Smooth muscle cell (in vitro differentiated cells): ENCODE results near the gene KDF1. TPM values are rescaled to one million over a fixed set of nuclear protein-coding genes. Genes with fewer than 3 reads are reported as not detected.

Source experiments
- DNase-seq: peaks from one replicate; lab custom pipeline; 2025; ENCODE audit not compliant: unreplicated experiment; lab: John Stamatoyannopoulos, UW
- H2AFZ ChIP-seq: fragments of 200-600 bp; sonication (generic); 2 replicates; pipeline ENCODE4 v1.6.0; 2016; ENCODE audit warnings: antibody characterized with exemption, low read depth, mild to moderate bottlenecking
- H3F3A ChIP-seq: fragments of 200-600 bp; sonication (generic); 2 replicates; pipeline ENCODE4 v1.6.0; 2017; ENCODE audit warnings: antibody characterized with exemption, low read depth
- H3K27ac ChIP-seq: fragments of 200-600 bp; sonication (generic); 2 replicates; pipeline ENCODE4 v1.5.1; 2016; ENCODE audit warnings: low read depth, mild to moderate bottlenecking
- H3K27me3 ChIP-seq: fragments of 200-600 bp; sonication (generic); 2 replicates; pipeline ENCODE4 v1.6.1; 2016; ENCODE audit warnings: low read depth, mild to moderate bottlenecking
- H3K36me3 ChIP-seq: fragments of 200-600 bp; sonication (generic); 2 replicates; pipeline ENCODE4 v1.5.1; 2016; ENCODE audit warnings: low read depth
- H3K4me1 ChIP-seq: fragments of 200-600 bp; sonication (generic); 2 replicates; pipeline ENCODE4 v1.5.1; 2016; ENCODE audit warnings: low read depth
- H3K4me2 ChIP-seq: fragments of 200-600 bp; sonication (generic); 2 replicates; pipeline ENCODE4 v1.6.0; 2016; ENCODE audit warnings: mild to moderate bottlenecking
- H3K4me3 ChIP-seq: fragments of 200-600 bp; sonication (generic); 2 replicates; pipeline ENCODE4 v1.5.1; 2016; ENCODE audit warnings: mild to moderate bottlenecking
- H3K79me2 ChIP-seq: fragments of 200-600 bp; sonication (generic); 2 replicates; pipeline ENCODE4 v1.6.0; 2016; ENCODE audit warnings: low read depth, mild to moderate bottlenecking
- H3K9ac ChIP-seq: fragments of 200-600 bp; sonication (generic); 2 replicates; pipeline ENCODE4 v1.6.0; 2016; ENCODE audit warnings: low read depth
- H3K9me3 ChIP-seq: fragments of 200-600 bp; sonication (generic); replicated peaks from 2 replicates; pipeline ENCODE4 v1.5.1; 2016; ENCODE audit warnings: low read depth
- H4K20me1 ChIP-seq: fragments of 200-600 bp; sonication (generic); 2 replicates; pipeline ENCODE4 v1.6.0; 2016; ENCODE audit warnings: low read depth
- WGBS: methylation state at CpG from one replicate; pipeline ENCODE4 v1.1.7; 2016; ENCODE audit warnings: low lambda C conversion rate; 5-methylcytosine and 5-hydroxymethylcytosine counted together
- polyA plus RNA-seq: library from polyadenylated mRNA; unstranded; fragments of >200 nt; fragmentation: Nextera tagmentation; extraction: Ambion mirVana; gene quantifications from 2 replicates; pipeline ENCODE4 v1.2.1, GENCODE V29; 2016
- total RNA-seq: library from RNA; depleted of rRNA; stranded (reverse); fragments of >200 nt; gene quantifications from 2 replicates; pipeline ENCODE4 v1.2.3, GENCODE V29; 2014
- TF ChIP-seq, protein P1 (sequence below): fragments of 200-600 bp; sonication (generic); IDR thresholded peaks from 2 replicates; pipeline ENCODE4 v1.5.1; 2017; ENCODE audit warnings: borderline replicate concordance, mild to moderate bottlenecking, antibody characterized with exemption; ENCODE audit not compliant: insufficient read depth, poor library complexity, severe bottlenecking

The KDF1 gene
- total and polyA plus RNA-seq, 2 experiments from 2014 or later = 0.96 to 2.7 TPM

DNA sequence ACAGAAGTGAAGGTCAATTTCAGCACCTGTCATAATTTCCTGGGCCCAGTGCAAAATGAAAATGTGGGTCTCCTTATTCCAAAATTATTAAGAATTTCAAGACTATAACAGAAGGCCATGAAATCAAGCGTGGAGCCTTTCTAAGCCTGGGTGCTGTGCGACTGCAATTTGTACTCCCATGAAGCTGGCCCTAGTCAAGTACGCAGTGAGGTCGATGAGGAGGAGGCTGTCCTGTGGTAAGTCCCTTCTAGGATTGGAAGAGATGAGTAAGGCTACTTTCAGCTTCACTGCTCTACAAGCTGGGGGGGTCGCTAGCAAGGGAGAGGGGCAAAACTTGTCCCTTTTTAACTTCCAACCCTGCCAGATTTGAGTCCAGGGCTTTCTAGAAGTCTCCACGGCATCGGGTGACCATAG, 39.1 kb downstream of the KDF1 start:
- H3K79me2 ChIP-seq = peaks cover 36% of the 10 kb centered on the region
- H4K20me1 ChIP-seq = peaks cover 18% of the 10 kb centered on the region
- H2AFZ ChIP-seq = peak overlapping the region; percentile 94
- peaks cover 16% of the 10 kb centered on the region for H3K4me1 ChIP-seq
- TF ChIP-seq, protein P1, sequence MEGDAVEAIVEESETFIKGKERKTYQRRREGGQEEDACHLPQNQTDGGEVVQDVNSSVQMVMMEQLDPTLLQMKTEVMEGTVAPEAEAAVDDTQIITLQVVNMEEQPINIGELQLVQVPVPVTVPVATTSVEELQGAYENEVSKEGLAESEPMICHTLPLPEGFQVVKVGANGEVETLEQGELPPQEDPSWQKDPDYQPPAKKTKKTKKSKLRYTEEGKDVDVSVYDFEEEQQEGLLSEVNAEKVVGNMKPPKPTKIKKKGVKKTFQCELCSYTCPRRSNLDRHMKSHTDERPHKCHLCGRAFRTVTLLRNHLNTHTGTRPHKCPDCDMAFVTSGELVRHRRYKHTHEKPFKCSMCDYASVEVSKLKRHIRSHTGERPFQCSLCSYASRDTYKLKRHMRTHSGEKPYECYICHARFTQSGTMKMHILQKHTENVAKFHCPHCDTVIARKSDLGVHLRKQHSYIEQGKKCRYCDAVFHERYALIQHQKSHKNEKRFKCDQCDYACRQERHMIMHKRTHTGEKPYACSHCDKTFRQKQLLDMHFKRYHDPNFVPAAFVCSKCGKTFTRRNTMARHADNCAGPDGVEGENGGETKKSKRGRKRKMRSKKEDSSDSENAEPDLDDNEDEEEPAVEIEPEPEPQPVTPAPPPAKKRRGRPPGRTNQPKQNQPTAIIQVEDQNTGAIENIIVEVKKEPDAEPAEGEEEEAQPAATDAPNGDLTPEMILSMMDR = no peak
- H3K27ac ChIP-seq = peak overlapping the region; percentile 91
- peaks cover 3% of the 10 kb centered on the region for H3F3A ChIP-seq
- H3K9me3 ChIP-seq = no peaks in the 10 kb centered on the region
- H3K27me3 ChIP-seq = no peaks in the 10 kb centered on the region
- peak overlapping the region; percentile 84 for H3K4me3 ChIP-seq
- peak overlapping the region; percentile 98 for H3K4me2 ChIP-seq
- H3K9ac ChIP-seq = peak overlapping the region; percentile 84
- WGBS = 37% methylated on average over 7 of the region's 7 CpGs
- no peaks in the 10 kb centered on the region for H3K36me3 ChIP-seq
- no peak for DNase-seq

DNA sequence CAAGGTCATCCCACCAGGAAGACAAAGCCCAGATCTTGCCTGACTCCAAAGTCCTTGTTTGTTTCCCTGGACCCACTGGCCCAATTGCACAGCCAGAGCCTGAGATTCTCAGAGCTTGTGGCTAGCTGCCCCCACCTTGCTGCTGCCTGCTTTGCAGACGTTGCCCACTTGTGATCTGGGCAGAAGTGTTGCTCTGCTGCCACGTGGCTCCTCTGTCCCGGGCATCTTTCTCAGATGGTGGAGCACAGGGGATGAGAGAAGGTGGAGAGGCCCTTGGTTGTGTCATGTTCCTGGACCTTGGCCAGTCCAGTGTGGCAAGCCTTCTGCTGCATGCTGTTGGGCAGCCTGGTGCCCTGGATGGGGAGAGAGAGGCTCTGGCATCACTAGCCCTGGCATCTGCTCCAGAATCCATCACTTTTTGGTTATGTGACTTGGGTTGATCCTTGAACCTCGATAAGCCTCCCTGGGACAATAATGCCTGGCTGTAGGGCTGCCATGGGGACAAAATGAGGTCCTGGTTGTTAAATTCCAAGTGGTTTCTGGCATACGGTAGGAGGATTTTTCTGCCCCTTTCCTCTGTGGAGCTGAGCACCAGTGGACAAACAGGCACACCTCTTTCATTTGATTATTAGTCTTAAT, 44.9 kb downstream of the KDF1 start:
- Histone ChIP-seq H3K27me3 (no peaks in the 10 kb centered on the region), H3K27ac (no peak overlapping the region), H3K79me2 (no peaks in the 10 kb centered on the region), H3K9ac (no peak overlapping the region), H3K4me2 (no peak overlapping the region), H3F3A (no peaks in the 10 kb centered on the region), H3K4me3 (no peak overlapping the region), H2AFZ (no peak overlapping the region), H3K4me1 (no peaks in the 10 kb centered on the region), H3K9me3 (no peaks in the 10 kb centered on the region), H4K20me1 (no peaks in the 10 kb centered on the region), H3K36me3 (no peaks in the 10 kb centered on the region)
- TF ChIP-seq, protein P1 = no peak
- WGBS = 70% methylated on average over 5 of the region's 5 CpGs
- no peak for DNase-seq

DNA sequence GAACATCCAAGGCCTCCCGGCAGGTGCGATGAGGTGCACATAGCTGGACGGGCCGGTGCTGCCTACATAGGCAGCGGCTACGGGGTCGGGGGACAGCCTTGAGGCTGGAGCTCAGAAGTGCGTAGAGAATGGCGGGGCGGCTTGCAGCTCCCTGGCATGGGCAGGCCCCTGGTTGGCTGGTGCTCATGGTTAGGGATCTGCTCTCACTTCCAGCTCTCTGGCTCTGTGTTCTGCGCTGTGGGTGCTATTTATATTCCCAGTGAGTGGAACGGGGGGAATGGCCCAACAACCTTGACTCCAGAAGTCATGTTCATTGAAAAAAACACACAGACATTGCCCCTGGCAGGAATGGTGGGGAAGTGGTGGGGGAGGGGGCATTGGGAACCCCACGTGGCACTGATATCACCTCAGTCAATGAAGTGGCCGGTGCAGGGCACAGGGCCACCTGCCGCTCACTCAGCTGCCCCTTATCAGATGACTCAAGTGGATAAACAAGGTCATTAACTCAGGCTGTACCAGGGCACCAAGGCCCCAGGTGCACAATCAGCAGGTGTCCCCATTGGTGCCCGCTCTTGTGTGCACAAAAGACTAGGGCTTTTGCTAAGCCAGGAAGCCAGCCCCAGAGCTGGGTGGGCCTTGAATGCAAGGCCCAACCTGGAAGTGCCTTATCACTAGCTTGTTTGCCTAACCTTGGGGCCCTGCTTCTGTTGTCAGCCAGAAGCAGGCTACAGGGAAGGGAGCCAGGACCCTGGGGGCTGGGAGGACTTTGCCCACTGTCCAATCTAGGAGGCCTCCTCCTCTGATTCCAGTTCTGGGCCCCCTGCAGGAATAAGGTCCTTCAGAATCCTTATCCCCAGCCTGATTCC, 46.3 kb downstream of the KDF1 start, which contains the start of gene NR0B2:
TSS of gene NR0B2 (minus strand) at position 222 of the 866 bp plus-strand sequence. CDS start at position 187, 35 bp downstream.
- H3K27me3 ChIP-seq = no peaks in the 10 kb centered on the region
- no peak within 1 kb of the TSS for H2AFZ ChIP-seq
- 90% methylated on average over 16 of the region's 16 CpGs for WGBS
- H3K9ac ChIP-seq = no peak within 1 kb of the TSS
- H3F3A ChIP-seq = no peaks in the 10 kb centered on the region
- no peaks in the 10 kb centered on the region for H3K36me3 ChIP-seq
- H3K27ac ChIP-seq = no peak within 1 kb of the TSS
- DNase-seq = no peak
- peak within 1 kb of the TSS; percentile 26 for H3K4me3 ChIP-seq
- TF ChIP-seq, protein P1 = no peak
- H3K79me2 ChIP-seq = no peaks in the 10 kb centered on the region
- no peaks in the 10 kb centered on the region for H3K4me1 ChIP-seq
- no peaks in the 10 kb centered on the region for H4K20me1 ChIP-seq
- no peaks in the 10 kb centered on the region for H3K9me3 ChIP-seq
- no peak within 1 kb of the TSS for H3K4me2 ChIP-seq
